Mesendoderm (in vitro differentiated cells): ENCODE results near the gene FHAD1.

Experiments
- DNase-seq: peaks from one replicate; pipeline ENCODE4 v3.0.0; 2013
- H2AK5ac ChIP-seq: 2 replicates; pipeline ENCODE4 v1.6.1; 2013; ENCODE audit warnings: low read length, inconsistent platforms
- H2BK120ac ChIP-seq: 2 replicates; pipeline ENCODE4 v1.6.1; 2013; ENCODE audit warnings: low read depth, mild to moderate bottlenecking, low read length, moderate library complexity, mixed read lengths
- H2BK15ac ChIP-seq: replicated peaks from 2 replicates; pipeline ENCODE4 v1.6.1; 2013; ENCODE audit warnings: low read depth, mild to moderate bottlenecking, moderate library complexity
- H2BK5ac ChIP-seq: 2 replicates; pipeline ENCODE4 v1.6.1; 2013; ENCODE audit warnings: low read length, inconsistent platforms
- H3K18ac ChIP-seq: 2 replicates; pipeline ENCODE4 v1.6.1; 2013; ENCODE audit warnings: mild to moderate bottlenecking, low read length, mixed read lengths
- H3K23ac ChIP-seq: one replicate; pipeline ENCODE4 v1.6.1; 2013; ENCODE audit warnings: low read length
- H3K27ac ChIP-seq: 2 replicates; pipeline ENCODE4 v1.5.1; 2013; ENCODE audit warnings: low read depth, mild to moderate bottlenecking, inconsistent platforms, low read length, moderate library complexity
- H3K27me3 ChIP-seq: 2 replicates; pipeline ENCODE4 v1.6.1; 2013; ENCODE audit warnings: low read length, control low read depth, mild to moderate bottlenecking, inconsistent platforms; ENCODE audit not compliant: insufficient read depth, poor library complexity
- H3K36me3 ChIP-seq: 2 replicates; pipeline ENCODE4 v1.6.1; 2013; ENCODE audit warnings: low read length, inconsistent platforms; ENCODE audit not compliant: control insufficient read depth, insufficient read depth
- H3K4ac ChIP-seq: one replicate; pipeline ENCODE4 v1.6.1; 2013; ENCODE audit warnings: low read depth, mild to moderate bottlenecking, low read length, moderate library complexity
- H3K4me1 ChIP-seq: 2 replicates; pipeline ENCODE4 v1.6.1; 2013; ENCODE audit warnings: low read depth, low read length, inconsistent platforms; ENCODE audit not compliant: control insufficient read depth
- H3K4me2 ChIP-seq: 2 replicates; pipeline ENCODE4 v1.6.1; 2013; ENCODE audit warnings: low read length
- H3K4me3 ChIP-seq: 2 replicates; pipeline ENCODE4 v1.5.1; 2013; ENCODE audit warnings: mild to moderate bottlenecking, low read length
- H3K56ac ChIP-seq: one replicate; pipeline ENCODE4 v1.6.1; 2013; ENCODE audit warnings: low read length
- H3K79me1 ChIP-seq: 2 replicates; pipeline ENCODE4 v1.6.1; 2013; ENCODE audit warnings: low read length, inconsistent platforms
- H3K79me2 ChIP-seq: 2 replicates; pipeline ENCODE4 v1.6.1; 2013; ENCODE audit warnings: mild to moderate bottlenecking, low read length; ENCODE audit not compliant: control insufficient read depth, insufficient read depth
- H3K9ac ChIP-seq: 2 replicates; pipeline ENCODE4 v1.6.1; 2013; ENCODE audit warnings: low read length, inconsistent platforms
- H4K5ac ChIP-seq: one replicate; pipeline ENCODE4 v1.6.1; 2013; ENCODE audit warnings: low read length
- H4K8ac ChIP-seq: one replicate; pipeline ENCODE4 v1.6.1; 2013; ENCODE audit warnings: low read depth, mild to moderate bottlenecking, control low read depth, low read length, moderate library complexity
- WGBS: extraction: QIAGEN DNeasy Blood & Tissue Kit; methylation state at CpG from one replicate; pipeline ENCODE4 v1.1.7; 2013; ENCODE audit warnings: low lambda C conversion rate, missing lambda C conversion rate; ENCODE audit not compliant: insufficient coverage; ENCODE audit errors: extremely low coverage; 5-methylcytosine and 5-hydroxymethylcytosine counted together

Gene FHAD1

GRCh38 chr1:15225461-15225860 lies 21.6 kb upstream of the FHAD1 start:
- H3K27ac ChIP-seq: no peak overlapping the region
- H3K4me3 ChIP-seq: no peak overlapping the region
- no peaks in the 10 kb centered on the region for H3K27me3 ChIP-seq
- no peak overlapping the region for H4K8ac ChIP-seq
- H3K18ac ChIP-seq: no peak overlapping the region
- H3K4ac ChIP-seq: no peak overlapping the region
- H3K79me2 ChIP-seq: no peaks in the 10 kb centered on the region
- WGBS: no CpG with 5 or more reads among the region's 4 CpGs
- H3K4me1 ChIP-seq: no peaks in the 10 kb centered on the region
- no peaks in the 10 kb centered on the region for H3K36me3 ChIP-seq
- H2AK5ac ChIP-seq: no peak overlapping the region
- no peak overlapping the region for H3K23ac ChIP-seq
- H3K4me2 ChIP-seq: no peak overlapping the region
- H3K9ac ChIP-seq: no peak overlapping the region
- H4K5ac ChIP-seq: no peak overlapping the region
- no peak overlapping the region for H2BK120ac ChIP-seq
- no peak overlapping the region for H2BK5ac ChIP-seq
- no peak for DNase-seq
- no peaks in the 10 kb centered on the region for H3K79me1 ChIP-seq
- no peak overlapping the region for H3K56ac ChIP-seq
- no peak overlapping the region for H2BK15ac ChIP-seq

- no peak overlapping the region for H2BK5ac ChIP-seq
- no peaks in the 10 kb centered on the region for H3K79me1 ChIP-seq
- no peak for DNase-seq
- H3K18ac ChIP-seq: no peak overlapping the region
- no peaks in the 10 kb centered on the region for H3K36me3 ChIP-seq
- no peak overlapping the region for H3K4me3 ChIP-seq
- no peaks in the 10 kb centered on the region for H3K79me2 ChIP-seq
- H3K23ac ChIP-seq: no peak overlapping the region
- H3K27me3 ChIP-seq: no peaks in the 10 kb centered on the region
- H4K5ac ChIP-seq: no peak overlapping the region
- H3K27ac ChIP-seq: no peak overlapping the region
- no peak overlapping the region for H3K9ac ChIP-seq
- no peak overlapping the region for H3K56ac ChIP-seq
- H3K4me2 ChIP-seq: no peak overlapping the region
- no peak overlapping the region for H2BK15ac ChIP-seq
- H4K8ac ChIP-seq: no peak overlapping the region
- H3K4me1 ChIP-seq: no peaks in the 10 kb centered on the region
- H3K4ac ChIP-seq: no peak overlapping the region
- WGBS: no CpG with 5 or more reads among the region's 17 CpGs
- no peak overlapping the region for H2BK120ac ChIP-seq
- H2AK5ac ChIP-seq: no peak overlapping the region
These were observed 20.4 kb upstream of the FHAD1 start for GRCh38 chr1:15226388-15227255.

- DNase-seq: no peak
- Histone ChIP-seq H3K56ac (no peak overlapping the region), H3K4me1 (no peaks in the 10 kb centered on the region), H3K4me3 (no peak overlapping the region), H3K36me3 (no peaks in the 10 kb centered on the region), H3K79me1 (no peaks in the 10 kb centered on the region), H2AK5ac (no peak overlapping the region), H3K23ac (no peak overlapping the region), H3K4ac (no peak overlapping the region), H2BK5ac (no peak overlapping the region), H3K4me2 (no peak overlapping the region), H4K5ac (no peak overlapping the region), H2BK120ac (no peak overlapping the region), H3K79me2 (no peaks in the 10 kb centered on the region), H3K27ac (no peak overlapping the region), H3K18ac (no peak overlapping the region), H3K9ac (no peak overlapping the region), H4K8ac (no peak overlapping the region), H3K27me3 (no peaks in the 10 kb centered on the region), H2BK15ac (no peak overlapping the region)
- WGBS: no CpG with 5 or more reads among the region's 4 CpGs
These were observed 17.3 kb upstream of the FHAD1 start for GRCh38 chr1:15229707-15230131.

- Histone ChIP-seq H3K79me1 (no peaks in the 10 kb centered on the region), H3K79me2 (no peaks in the 10 kb centered on the region), H3K36me3 (no peaks in the 10 kb centered on the region), H4K5ac (no peak overlapping the region), H3K56ac (no peak overlapping the region), H3K27me3 (no peaks in the 10 kb centered on the region), H2BK15ac (no peak overlapping the region), H3K23ac (no peak overlapping the region), H3K4me1 (no peaks in the 10 kb centered on the region), H2BK5ac (no peak overlapping the region), H2BK120ac (no peak overlapping the region), H3K4ac (no peak overlapping the region), H4K8ac (no peak overlapping the region), H3K18ac (no peak overlapping the region), H3K4me2 (no peak overlapping the region), H3K4me3 (no peak overlapping the region), H3K9ac (no peak overlapping the region), H3K27ac (no peak overlapping the region), H2AK5ac (no peak overlapping the region)
- WGBS: no CpG with 5 or more reads among the region's 5 CpGs
- DNase-seq: no peak
These were observed 15.3 kb upstream of the FHAD1 start for GRCh38 chr1:15231714-15232201.

GRCh38 chr1:15233689-15234088 lies 13.3 kb upstream of the FHAD1 start:
- DNase-seq: no peak
- no peaks in the 10 kb centered on the region for H3K27me3 ChIP-seq
- H2BK5ac ChIP-seq: no peak overlapping the region
- H2BK15ac ChIP-seq: no peak overlapping the region
- H3K4me2 ChIP-seq: no peak overlapping the region
- H3K4me1 ChIP-seq: no peaks in the 10 kb centered on the region
- H3K79me1 ChIP-seq: no peaks in the 10 kb centered on the region
- no peak overlapping the region for H3K27ac ChIP-seq
- H2AK5ac ChIP-seq: no peak overlapping the region
- no peak overlapping the region for H2BK120ac ChIP-seq
- H3K36me3 ChIP-seq: no peaks in the 10 kb centered on the region
- no peak overlapping the region for H3K23ac ChIP-seq
- no peaks in the 10 kb centered on the region for H3K79me2 ChIP-seq
- no peak overlapping the region for H4K5ac ChIP-seq
- H3K4me3 ChIP-seq: no peak overlapping the region
- no peak overlapping the region for H3K9ac ChIP-seq
- no peak overlapping the region for H3K56ac ChIP-seq
- no peak overlapping the region for H3K18ac ChIP-seq
- H4K8ac ChIP-seq: no peak overlapping the region
- H3K4ac ChIP-seq: no peak overlapping the region

- Histone ChIP-seq H3K27ac (no peak overlapping the region), H2BK120ac (no peak overlapping the region), H2AK5ac (no peak overlapping the region), H3K36me3 (no peaks in the 10 kb centered on the region), H3K56ac (no peak overlapping the region), H4K5ac (no peak overlapping the region), H2BK15ac (no peak overlapping the region), H3K79me1 (no peaks in the 10 kb centered on the region), H3K4me3 (no peak overlapping the region), H3K18ac (no peak overlapping the region), H3K4ac (no peak overlapping the region), H3K9ac (no peak overlapping the region), H3K4me2 (no peak overlapping the region), H3K27me3 (no peaks in the 10 kb centered on the region), H2BK5ac (no peak overlapping the region), H3K23ac (no peak overlapping the region), H3K79me2 (no peaks in the 10 kb centered on the region), H3K4me1 (no peaks in the 10 kb centered on the region), H4K8ac (no peak overlapping the region)
- peak; percentile 40 for DNase-seq
- WGBS: no CpG with 5 or more reads among the region's 5 CpGs
These were observed 10.7 kb upstream of the FHAD1 start for GRCh38 chr1:15236321-15236721.
